Muscle layer of colon (tissue), 2 donors: ENCODE data around the gene SORCS1.
"Not testable (repeated sequence)": the region's sequence is repeated elsewhere in the genome, so short reads cannot be mapped to it uniquely, and the experiment has no call there.

Source experiments
- H3K27ac ChIP-seq: one replicate; pipeline ENCODE4 v1.7.0; 2013; ENCODE audit warnings: low read depth, mild to moderate bottlenecking, low read length, moderate library complexity
- H3K27me3 ChIP-seq, 2 donors: one replicate each; pipeline ENCODE4 v1.7.0; 2013; ENCODE audit warnings: low read length in 2 of 2, mild to moderate bottlenecking in 2 of 2; ENCODE audit not compliant: insufficient read depth in 2 of 2, control insufficient read depth in 1 of 2
- H3K36me3 ChIP-seq: one replicate; pipeline ENCODE4 v1.7.0; 2013; ENCODE audit warnings: mild to moderate bottlenecking, low read length; ENCODE audit not compliant: insufficient read depth
- H3K4me1 ChIP-seq: one replicate; pipeline ENCODE4 v1.7.0; 2013; ENCODE audit warnings: mild to moderate bottlenecking, low read length; ENCODE audit not compliant: insufficient read depth
- H3K4me3 ChIP-seq, 2 donors: one replicate each; pipeline ENCODE4 v1.7.0; 2013; ENCODE audit warnings: low read length in 2 of 2, low read depth in 1 of 2, mild to moderate bottlenecking in 1 of 2, moderate library complexity in 1 of 2
- H3K9ac ChIP-seq: one replicate; pipeline ENCODE4 v1.7.0; 2013; ENCODE audit warnings: low read length
- H3K9me3 ChIP-seq: one replicate; pipeline ENCODE4 v1.7.0; 2013; ENCODE audit warnings: mild to moderate bottlenecking, low read length
- donor health status: abdominal sarcoma.
- donor health status: Adenocarcinoma of cecum.

The SORCS1 gene

DNA sequence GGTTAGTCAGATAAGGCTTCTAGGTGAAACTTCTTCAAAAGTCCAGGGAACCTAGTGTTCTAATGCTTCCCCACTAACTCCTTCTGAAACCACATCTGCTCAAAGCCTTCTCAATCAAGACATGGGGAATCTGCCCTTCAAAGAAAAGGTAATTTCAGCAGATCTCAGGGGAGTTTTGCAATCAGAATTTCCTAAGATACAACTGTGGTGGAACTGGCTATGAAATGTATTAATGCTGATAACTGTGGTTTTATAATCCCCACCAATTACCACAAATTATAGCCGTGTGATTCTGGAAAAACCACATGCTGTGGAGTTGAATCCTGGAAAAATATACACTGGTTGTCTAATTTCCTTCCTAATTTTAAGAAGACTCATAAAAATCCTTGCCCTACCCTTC lies 233.8 kb downstream of the SORCS1 start:
- Histone ChIP-seq H3K4me1 (no peaks in the 10 kb centered on the region), H3K9me3 (no peaks in the 10 kb centered on the region), H3K27me3 (no peaks in the 10 kb centered on the region), H3K36me3 (no peaks in the 10 kb centered on the region), H3K27ac (no peak overlapping the region), H3K9ac (no peak overlapping the region), H3K4me3 (no peak overlapping the region)

DNA sequence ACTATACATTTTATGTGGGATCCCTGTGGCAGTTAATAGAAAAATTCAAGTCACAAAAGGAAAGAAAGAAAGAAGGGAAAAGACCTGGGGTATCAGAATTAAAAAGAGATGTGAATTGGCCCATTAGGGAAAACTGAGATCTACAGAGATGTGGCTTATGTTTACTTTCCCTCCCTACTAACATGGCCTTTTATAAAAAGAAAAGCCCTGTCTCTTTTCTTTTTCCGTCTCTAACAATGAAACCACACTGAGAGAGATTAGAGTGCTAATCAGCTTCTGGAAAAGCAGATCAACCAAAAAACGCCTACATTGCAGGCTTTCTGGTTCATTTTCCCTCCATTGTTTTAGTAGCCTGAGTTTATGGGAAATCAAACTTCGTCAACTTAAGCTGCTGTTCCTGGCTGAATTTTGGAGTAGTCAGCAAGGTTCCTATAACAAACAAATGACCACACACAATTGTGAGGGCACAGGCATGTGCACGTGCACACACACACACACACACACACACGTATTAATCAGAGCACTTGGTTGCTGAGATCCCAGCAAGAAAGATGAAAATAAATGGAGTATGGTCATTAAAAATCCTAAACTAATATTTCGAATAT lies 235.1 kb downstream of the SORCS1 start:
- no peaks in the 10 kb centered on the region for H3K9me3 ChIP-seq
- H3K27ac ChIP-seq, result no peak overlapping the region
- H3K27me3 ChIP-seq, result no peaks in the 10 kb centered on the region
- H3K4me1 ChIP-seq, result no peaks in the 10 kb centered on the region
- H3K9ac ChIP-seq, result no peak overlapping the region
- H3K36me3 ChIP-seq, result no peaks in the 10 kb centered on the region
- H3K4me3 ChIP-seq, result no peak overlapping the region

DNA sequence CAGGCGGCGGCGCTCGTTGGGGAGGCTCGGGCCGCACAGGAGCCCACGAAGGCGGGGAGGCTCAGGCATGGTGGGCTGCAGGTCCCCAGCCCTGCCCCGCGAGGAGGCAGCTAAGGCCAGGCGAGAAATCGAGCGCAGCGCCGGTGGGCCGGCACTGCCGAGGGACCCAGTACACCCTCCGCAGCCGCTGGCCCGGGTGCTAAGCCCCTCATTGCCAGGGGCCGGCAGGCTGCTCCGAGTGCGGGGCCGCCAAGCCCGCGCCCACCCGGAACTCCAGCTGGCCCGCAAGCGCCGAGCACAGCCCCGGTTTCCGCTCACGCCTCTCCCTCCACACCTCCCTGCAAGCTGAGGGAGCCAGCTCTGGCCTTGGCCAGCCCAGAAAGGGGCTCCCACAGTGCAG lies 236.4 kb downstream of the SORCS1 start:
- H3K9ac ChIP-seq, H3K9me3 ChIP-seq, H3K36me3 ChIP-seq, H3K4me1 ChIP-seq, H3K27ac ChIP-seq, H3K4me3 ChIP-seq, H3K27me3 ChIP-seq: not testable (repeated sequence)

GRCh38 chr10:106925191-106925590 lies 239.3 kb downstream of the SORCS1 start:
- H3K9ac ChIP-seq, result no peak overlapping the region
- H3K27ac ChIP-seq, result no peak overlapping the region
- no peaks in the 10 kb centered on the region for H3K36me3 ChIP-seq
- H3K9me3 ChIP-seq, result no peaks in the 10 kb centered on the region
- H3K4me3 ChIP-seq, result no peak overlapping the region
- H3K27me3 ChIP-seq, result no peaks in the 10 kb centered on the region
- no peaks in the 10 kb centered on the region for H3K4me1 ChIP-seq

DNA sequence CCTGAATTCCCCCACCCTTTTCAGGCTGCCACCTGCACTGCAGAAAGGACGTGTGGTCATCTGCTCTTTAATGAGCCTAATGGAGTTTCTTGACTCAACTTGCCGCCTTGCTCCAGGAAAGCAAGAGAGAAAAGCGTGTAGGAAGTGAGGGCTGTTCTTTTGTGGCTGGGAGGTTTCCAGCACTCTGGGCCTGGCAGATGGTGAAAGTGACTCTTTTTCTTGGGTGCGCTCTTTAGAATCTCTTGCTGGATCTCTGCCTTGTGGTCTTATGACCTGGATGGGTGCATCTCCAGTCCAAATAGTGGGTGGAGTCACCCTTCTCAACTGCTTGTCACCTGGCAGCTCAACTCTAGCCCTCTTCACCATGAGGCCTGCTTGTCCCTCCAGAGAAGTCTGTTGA lies 244.0 kb downstream of the SORCS1 start:
- Histone ChIP-seq H3K4me1 (peaks cover 9% of the 10 kb centered on the region), H3K9ac (no peak overlapping the region), H3K27me3 (no peaks in the 10 kb centered on the region), H3K27ac (no peak overlapping the region), H3K9me3 (no peaks in the 10 kb centered on the region), H3K4me3 (no peak overlapping the region), H3K36me3 (no peaks in the 10 kb centered on the region)

GRCh38 chr10:106919871-106920282 lies 244.6 kb downstream of the SORCS1 start:
- H3K27me3 ChIP-seq, result no peaks in the 10 kb centered on the region

DNA sequence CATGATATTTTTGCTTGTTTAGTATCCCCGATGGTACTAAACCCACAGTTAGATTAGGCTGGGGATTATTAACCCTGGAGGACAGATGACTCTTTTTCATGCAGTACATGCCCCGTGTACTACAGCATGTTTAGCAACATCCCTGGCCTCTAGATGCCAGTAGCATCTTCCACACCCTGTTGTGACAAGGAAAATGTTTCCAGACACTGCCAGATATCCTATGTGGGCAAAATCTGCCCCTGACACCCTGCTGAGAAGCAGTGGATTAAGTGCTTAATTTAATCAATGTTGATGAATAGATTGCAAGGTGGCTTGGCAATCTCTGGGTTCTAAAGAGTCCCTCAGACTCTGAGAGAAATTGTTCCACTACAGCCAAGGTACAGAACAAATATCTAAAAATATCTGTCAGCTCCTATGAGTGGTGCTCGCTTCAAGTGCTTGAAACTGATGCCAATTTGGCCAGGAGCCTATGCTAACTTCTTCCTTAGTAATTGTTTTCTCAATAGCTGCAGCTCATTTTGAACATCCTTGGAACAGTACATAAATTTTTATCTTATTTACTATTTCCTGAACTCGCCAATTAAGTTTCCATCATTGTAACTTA lies 247.0 kb downstream of the SORCS1 start:
- no peak overlapping the region for H3K27ac ChIP-seq
- H3K9ac ChIP-seq, result no peak overlapping the region
- no peaks in the 10 kb centered on the region for H3K27me3 ChIP-seq
- H3K4me1 ChIP-seq, result peaks cover 9% of the 10 kb centered on the region
- no peaks in the 10 kb centered on the region for H3K9me3 ChIP-seq
- no peaks in the 10 kb centered on the region for H3K36me3 ChIP-seq
- no peak overlapping the region for H3K4me3 ChIP-seq

More at GRCh38 chr10:106919871-106920282, 244.6 kb downstream of the SORCS1 start:
- H3K36me3 ChIP-seq, result no peaks in the 10 kb centered on the region
- peaks cover 9% of the 10 kb centered on the region for H3K4me1 ChIP-seq
- H3K9me3 ChIP-seq, result no peaks in the 10 kb centered on the region
- H3K27ac ChIP-seq, result no peak overlapping the region
- no peak overlapping the region for H3K9ac ChIP-seq
- H3K4me3 ChIP-seq, result no peak overlapping the region

- no peak overlapping the region for H3K4me3 ChIP-seq
- no peaks in the 10 kb centered on the region for H3K27me3 ChIP-seq
- H3K36me3 ChIP-seq, result no peaks in the 10 kb centered on the region
- no peak overlapping the region for H3K27ac ChIP-seq
- no peak overlapping the region for H3K9ac ChIP-seq
- no peaks in the 10 kb centered on the region for H3K9me3 ChIP-seq
- H3K4me1 ChIP-seq, result peaks cover 9% of the 10 kb centered on the region
Observed at GRCh38 chr10:106914016-106914415, 250.5 kb downstream of the SORCS1 start.

GRCh38 chr10:106913348-106913747 lies 251.2 kb downstream of the SORCS1 start:
- Histone ChIP-seq H3K27ac (no peak overlapping the region), H3K4me3 (no peak overlapping the region), H3K36me3 (no peaks in the 10 kb centered on the region)

DNA sequence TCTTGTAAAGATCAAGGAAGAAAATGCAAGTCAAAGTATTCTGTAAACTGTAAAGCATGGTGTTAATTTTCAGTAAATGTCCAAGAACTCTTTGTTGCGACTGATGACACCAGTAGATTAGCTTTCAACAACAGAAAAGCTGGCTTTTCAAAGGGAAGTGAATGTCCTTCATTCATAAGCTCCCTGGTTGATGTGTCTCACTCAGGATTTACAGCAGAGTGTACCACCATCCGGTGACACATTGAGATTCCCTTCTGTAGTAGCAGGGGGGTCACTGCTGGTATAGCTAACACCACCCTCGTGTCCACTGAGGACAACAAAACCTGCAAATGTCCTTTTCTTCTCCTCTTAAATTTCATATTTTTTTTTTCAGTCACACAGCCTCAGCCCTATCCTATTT lies 253.4 kb downstream of the SORCS1 start:
- H3K4me3 ChIP-seq, result no peak overlapping the region
- no peaks in the 10 kb centered on the region for H3K36me3 ChIP-seq
- H3K9ac ChIP-seq, result no peak overlapping the region
- H3K9me3 ChIP-seq, result no peaks in the 10 kb centered on the region
- no peaks in the 10 kb centered on the region for H3K4me1 ChIP-seq
- no peaks in the 10 kb centered on the region for H3K27me3 ChIP-seq
- H3K27ac ChIP-seq, result no peak overlapping the region

More at GRCh38 chr10:106913348-106913747, 251.2 kb downstream of the SORCS1 start:
- Histone ChIP-seq H3K27me3 (no peaks in the 10 kb centered on the region), H3K9me3 (no peaks in the 10 kb centered on the region), H3K9ac (no peak overlapping the region), H3K4me1 (peaks cover 9% of the 10 kb centered on the region)

DNA sequence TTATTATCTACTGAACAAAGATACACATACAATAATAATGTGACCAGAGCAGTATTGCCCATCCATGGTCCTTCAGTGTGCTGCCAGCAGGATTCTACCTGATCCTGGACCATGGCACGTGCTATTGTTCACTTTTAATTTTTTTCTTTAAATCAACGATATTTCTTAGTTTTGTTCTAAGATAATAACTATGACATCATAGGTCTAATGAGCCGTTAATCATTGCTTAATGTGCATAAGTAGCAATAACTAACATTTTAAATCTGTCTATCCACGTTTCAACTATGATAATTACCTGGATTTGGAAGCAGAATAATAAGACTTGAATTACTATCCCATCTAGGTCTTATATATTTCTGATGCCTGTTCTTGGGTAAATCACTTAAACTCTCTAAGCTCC lies 253.8 kb downstream of the SORCS1 start:
- Histone ChIP-seq H3K4me3 (no peak overlapping the region), H3K27ac (no peak overlapping the region), H3K36me3 (no peaks in the 10 kb centered on the region), H3K9ac (no peak overlapping the region), H3K9me3 (no peaks in the 10 kb centered on the region), H3K27me3 (no peaks in the 10 kb centered on the region), H3K4me1 (no peaks in the 10 kb centered on the region)

DNA sequence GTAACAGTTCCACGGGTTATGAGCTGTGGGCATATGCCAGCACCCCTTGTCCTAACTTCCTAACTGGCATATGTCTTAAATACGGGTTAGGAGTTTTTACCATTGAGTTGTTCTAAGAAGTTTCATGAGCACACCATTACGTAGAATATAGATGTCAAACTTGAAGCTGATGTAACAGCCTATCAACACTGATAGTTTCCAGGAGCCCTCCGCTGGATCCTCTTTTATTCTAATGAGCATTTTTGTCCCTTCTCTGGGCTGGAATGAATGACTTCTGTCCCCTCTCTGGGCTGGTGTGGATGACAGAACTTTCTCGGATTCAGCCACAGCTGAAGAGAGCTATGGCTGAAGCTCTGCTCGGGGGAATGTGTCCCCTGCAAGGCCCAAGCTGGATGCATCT lies 256.3 kb downstream of the SORCS1 start:
- Histone ChIP-seq H3K27me3 (no peaks in the 10 kb centered on the region), H3K36me3 (no peaks in the 10 kb centered on the region), H3K4me1 (no peaks in the 10 kb centered on the region), H3K4me3 (no peak overlapping the region), H3K9me3 (no peaks in the 10 kb centered on the region), H3K9ac (no peak overlapping the region), H3K27ac (no peak overlapping the region)
